Sigmoid colon (tissue), 4 donors: ENCODE results near the gene TCF7L1.

Experiments
- POLR2A ChIP-seq, 2 donors: fragments of 450-650 bp; IDR thresholded peaks; one replicate each; pipeline ENCODE4 v1.6.1; 2016; ENCODE audit warnings: antibody characterized with exemption in 2 of 2, mild to moderate bottlenecking in 2 of 2, moderate library complexity in 2 of 2
- POLR2AphosphoS5 ChIP-seq, 4 donors: sonication (generic); formaldehyde crosslinking; IDR thresholded peaks; one replicate each; pipeline ENCODE4 v1.6.1; 2017; ENCODE audit warnings: antibody characterized with exemption in 4 of 4
- TF ChIP-seq, protein P1 (sequence below), 4 experiments: fragments of 450-650 bp in 3 of 4; fragments of 200-600 bp in 1 of 4; IDR thresholded peaks; one replicate each; pipeline ENCODE4 v1.5.1; 2016 to 2019; ENCODE audit warnings: antibody characterized with exemption in 4 of 4, mild to moderate bottlenecking in 3 of 4, moderate library complexity in 2 of 4

DNA sequence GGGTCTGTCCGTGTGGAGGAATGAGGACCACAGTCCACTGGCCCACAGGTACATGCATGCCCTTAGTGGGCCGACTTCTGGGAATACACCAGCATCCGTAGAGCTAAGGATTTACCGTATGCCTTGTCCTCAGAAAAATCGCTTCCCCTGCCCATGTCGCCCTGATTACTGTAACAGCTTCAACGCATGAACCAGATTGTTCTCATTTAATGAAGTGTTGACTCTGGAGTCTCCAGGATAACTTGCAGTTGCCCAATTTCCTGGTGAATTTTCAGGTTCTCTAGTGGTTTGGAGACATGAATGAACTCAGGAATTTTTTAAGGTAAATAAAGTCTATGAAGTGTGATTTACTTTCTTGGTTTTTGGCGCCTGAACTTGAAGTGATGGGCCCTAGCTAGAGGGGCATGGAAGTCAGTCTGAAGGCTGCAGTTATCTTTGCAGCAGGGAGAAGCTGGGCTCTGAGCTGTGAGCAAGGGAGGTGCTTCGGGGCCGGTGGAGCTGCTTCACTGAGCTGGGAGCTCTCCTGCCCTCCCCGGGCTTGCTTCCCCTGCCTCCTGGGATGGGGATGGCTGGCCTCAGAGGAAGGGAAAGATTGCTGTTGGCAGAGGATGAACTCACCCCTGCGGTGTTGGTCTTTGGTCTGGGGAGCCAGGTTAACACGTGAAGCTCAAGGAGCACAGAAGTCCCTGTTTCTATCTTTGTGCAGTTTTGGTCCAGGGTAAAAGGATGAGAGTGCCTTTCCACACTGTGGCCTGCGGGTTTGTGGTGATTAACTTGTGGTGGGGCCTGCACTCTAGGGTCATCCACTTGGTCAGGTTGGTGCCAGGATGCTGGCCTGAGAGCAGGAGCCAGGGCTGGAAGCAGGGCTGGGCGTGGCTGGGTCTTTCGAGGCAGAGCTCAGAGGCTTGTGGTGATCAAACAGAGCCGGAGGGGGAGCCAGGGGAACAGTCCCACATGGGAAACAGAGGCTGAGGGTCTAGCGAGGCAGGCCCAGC is 28.1 kb downstream of the TCF7L1 start:
- TF ChIP-seq, protein P1, sequence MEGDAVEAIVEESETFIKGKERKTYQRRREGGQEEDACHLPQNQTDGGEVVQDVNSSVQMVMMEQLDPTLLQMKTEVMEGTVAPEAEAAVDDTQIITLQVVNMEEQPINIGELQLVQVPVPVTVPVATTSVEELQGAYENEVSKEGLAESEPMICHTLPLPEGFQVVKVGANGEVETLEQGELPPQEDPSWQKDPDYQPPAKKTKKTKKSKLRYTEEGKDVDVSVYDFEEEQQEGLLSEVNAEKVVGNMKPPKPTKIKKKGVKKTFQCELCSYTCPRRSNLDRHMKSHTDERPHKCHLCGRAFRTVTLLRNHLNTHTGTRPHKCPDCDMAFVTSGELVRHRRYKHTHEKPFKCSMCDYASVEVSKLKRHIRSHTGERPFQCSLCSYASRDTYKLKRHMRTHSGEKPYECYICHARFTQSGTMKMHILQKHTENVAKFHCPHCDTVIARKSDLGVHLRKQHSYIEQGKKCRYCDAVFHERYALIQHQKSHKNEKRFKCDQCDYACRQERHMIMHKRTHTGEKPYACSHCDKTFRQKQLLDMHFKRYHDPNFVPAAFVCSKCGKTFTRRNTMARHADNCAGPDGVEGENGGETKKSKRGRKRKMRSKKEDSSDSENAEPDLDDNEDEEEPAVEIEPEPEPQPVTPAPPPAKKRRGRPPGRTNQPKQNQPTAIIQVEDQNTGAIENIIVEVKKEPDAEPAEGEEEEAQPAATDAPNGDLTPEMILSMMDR (IDR thresholded peaks at IDR 0.05), result no peak
- TF ChIP-seq POLR2AphosphoS5 (IDR thresholded peaks at IDR 0.05), result no peak
- TF ChIP-seq POLR2A (IDR thresholded peaks at IDR 0.05), result no peak
